HG03460 (cell line): ENCODE results near the gene BTNL3.
"Not testable (repeated sequence)": the region's sequence is repeated elsewhere in the genome, so short reads cannot be mapped to it uniquely, and the experiment has no call there.

Source experiments
- ATAC-seq: cut with Tn5 transposase; IDR thresholded peaks from one replicate; pipeline ENCODE4 v1.9.1; 2021; ENCODE audit not compliant: unreplicated experiment

Gene BTNL3, protein sequence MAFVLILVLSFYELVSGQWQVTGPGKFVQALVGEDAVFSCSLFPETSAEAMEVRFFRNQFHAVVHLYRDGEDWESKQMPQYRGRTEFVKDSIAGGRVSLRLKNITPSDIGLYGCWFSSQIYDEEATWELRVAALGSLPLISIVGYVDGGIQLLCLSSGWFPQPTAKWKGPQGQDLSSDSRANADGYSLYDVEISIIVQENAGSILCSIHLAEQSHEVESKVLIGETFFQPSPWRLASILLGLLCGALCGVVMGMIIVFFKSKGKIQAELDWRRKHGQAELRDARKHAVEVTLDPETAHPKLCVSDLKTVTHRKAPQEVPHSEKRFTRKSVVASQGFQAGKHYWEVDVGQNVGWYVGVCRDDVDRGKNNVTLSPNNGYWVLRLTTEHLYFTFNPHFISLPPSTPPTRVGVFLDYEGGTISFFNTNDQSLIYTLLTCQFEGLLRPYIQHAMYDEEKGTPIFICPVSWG

DNA sequence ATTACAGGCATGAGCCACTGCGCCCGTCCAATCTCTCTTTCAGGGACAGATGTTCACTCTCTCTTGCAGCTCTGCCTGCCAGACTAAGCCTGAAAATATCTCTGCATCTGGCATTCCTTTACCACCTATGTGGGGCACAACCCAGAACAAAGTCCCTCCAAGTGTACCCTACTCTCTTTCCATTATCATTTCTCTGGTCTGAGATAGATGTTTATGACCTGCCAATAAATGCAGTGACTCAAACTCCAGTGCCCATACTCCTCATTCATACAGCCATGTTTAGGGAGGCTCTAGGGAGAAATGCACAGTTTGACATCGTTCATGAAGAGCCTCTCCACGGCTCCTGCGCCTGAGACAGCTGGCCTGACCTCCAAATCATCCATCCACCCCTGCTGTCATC, at the start of gene BTNL3:
BTNL3 (plus strand) TSS at position 255 of the 400 bp plus-strand sequence. CDS start 183 bp downstream, outside the sequence.
- no peak for ATAC-seq

DNA sequence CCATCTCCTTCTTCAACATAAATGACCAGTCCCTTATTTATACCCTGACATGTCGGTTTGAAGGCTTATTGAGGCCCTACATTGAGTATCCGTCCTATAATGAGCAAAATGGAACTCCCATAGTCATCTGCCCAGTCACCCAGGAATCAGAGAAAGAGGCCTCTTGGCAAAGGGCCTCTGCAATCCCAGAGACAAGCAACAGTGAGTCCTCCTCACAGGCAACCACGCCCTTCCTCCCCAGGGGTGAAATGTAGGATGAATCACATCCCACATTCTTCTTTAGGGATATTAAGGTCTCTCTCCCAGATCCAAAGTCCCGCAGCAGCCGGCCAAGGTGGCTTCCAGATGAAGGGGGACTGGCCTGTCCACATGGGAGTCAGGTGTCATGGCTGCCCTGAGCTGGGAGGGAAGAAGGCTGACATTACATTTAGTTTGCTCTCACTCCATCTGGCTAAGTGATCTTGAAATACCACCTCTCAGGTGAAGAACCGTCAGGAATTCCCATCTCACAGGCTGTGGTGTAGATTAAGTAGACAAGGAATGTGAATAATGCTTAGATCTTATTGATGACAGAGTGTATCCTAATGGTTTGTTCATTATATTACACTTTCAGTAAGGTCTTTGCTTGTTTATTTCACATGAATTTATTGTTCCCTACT, 38.2 kb upstream of the BTNL3 start:
- no peak for ATAC-seq

DNA sequence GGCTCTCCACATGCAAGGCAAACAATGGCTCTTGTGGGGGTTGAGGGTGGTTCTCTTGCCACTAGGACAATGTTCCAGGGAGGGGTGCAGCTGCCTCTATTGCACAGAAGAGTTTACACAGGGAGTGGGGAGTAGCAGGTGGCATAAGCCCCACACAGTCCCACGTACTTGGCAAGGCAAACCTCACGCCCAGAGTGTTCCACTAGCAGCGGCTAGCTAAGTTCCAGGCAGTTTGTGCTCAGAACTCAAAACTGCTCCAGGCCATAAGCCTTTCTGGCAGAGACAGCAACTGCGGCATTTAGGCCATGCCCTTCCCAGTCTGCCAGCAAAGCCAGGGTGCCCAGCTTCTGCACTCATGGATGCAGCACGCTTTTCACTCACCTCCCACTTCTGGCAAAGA, 29.0 kb upstream of the BTNL3 start:
- no peak for ATAC-seq

DNA sequence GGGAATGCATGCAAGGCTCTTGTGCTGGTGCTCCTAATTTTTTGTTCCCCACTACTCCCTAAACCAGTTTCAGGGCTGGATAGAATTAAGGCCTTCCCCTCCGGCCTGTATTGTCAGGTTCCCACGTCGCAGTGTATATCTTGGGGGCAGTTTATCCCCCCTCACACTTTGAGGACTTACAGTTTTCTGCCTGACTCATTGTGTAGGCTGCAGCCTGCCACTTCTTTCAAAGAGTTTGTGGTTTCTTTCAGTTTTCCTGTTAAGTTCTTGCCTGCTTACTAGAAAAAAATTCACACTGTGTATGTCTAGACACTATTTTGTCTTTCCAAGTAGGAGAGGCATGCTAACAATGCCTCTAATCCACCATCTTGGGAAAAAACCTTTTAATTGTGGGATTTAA, 28.4 kb upstream of the BTNL3 start:
- no peak for ATAC-seq

DNA sequence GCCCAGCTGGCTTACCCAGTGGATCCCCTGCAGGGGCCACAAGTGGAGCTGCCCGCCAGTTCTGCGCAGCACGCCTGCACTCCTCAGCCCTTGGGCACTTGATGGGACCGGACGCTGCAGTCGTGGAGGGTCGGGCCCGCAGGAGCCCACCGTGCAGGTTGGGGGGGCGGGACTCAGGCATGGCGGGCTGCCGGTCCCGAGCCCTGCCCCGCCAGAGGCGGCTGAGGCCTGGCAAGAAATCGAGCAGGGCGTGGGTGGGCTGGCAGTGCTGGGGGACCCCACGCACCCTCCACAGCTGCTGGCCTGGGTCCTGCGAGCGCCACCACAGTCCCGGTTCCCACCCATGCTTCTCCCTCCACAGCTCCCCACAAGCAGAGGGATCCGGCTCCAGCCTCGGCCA, 19.2 kb upstream of the BTNL3 start:
- ATAC-seq: no peak

DNA sequence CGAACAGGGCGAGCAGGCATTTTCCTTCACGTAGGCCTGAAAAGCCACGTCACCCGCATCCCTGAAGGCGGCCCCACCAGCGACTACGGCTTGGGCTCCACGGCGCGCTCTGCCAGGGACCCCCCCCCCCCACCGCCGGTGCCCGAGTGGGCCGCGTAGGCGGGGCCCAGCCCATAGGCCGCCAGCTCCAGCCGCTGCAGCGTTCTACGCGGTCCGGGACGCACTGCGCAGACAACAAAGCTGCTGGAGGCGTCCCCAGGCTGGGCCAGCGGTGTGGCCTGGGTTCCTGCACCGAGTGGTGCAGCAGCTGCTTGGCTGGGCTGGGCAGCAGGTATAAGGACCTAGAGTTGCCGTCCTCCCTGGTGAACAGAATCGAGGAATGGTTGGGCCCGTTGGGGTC, 18.3 kb upstream of the BTNL3 start:
- no peak for ATAC-seq

DNA sequence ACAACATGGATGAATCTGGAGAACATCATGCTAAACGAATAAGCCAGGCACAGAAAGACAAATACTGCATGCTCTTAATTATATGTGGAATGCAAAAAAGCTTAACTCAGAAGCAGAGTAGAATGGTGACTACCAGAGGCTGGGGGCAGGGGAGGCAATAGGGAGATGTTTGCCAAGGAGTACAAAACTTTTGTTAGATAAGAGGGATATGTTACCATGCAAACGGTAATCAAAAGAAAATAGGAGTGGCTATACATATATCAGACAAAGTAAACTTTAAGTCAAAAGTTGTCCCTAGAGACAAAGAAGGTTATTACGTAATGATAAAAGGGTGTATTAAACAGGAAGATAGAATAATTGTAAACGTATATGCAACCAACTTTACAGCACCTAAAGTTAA, 17.8 kb upstream of the BTNL3 start:
- no peak for ATAC-seq

DNA sequence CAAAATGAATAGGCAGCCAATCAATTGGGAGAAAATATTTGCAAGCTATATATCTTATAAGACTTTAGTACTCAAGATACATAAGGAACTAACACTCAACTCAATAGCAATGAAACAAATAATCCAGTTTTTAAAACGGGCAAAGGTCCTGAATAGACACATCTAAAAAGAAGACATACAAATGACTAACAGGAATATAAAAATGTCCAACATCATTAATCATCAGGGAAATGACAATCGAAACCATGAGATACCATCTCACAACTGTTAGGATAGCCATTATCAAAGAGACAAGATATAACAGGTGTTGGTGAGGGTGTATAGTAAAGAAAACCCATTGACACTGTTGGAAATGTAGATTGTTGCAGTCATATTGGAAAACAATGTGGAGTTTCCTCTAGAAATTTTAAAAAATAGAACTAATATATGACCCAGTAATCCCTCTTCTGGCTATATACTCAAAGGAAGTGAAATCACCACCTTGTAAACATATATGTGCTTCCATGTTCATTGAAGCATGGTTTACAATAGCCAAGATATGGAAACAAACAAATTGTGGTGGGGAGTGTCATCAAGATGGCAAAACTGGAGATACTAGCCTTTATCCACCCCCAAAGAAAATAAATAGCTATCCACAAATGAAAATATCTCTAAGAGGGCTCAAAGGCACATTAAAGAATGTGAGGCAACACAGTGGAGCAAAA, 13.9 kb upstream of the BTNL3 start:
- peak; percentile 8 for ATAC-seq

DNA sequence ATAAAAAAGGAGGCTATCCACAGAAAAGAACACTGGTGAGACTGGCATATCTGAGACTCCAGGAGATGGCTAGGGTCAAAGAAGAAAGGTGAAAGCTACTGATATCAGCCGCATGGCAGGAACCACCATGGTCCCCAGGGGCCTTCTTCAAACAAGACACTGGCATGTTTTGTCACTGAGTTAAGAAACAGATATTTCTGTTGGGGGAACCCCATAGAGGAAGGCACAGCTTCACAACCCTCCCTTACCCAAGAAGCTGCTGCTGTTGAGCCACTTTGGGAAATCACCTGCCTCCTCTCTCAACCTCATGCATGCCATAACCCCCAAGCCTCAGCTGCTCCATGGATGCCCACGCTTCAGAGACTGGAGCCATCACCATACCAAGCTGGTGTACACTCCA, 13.3 kb upstream of the BTNL3 start:
- ATAC-seq: peak; percentile 93

DNA sequence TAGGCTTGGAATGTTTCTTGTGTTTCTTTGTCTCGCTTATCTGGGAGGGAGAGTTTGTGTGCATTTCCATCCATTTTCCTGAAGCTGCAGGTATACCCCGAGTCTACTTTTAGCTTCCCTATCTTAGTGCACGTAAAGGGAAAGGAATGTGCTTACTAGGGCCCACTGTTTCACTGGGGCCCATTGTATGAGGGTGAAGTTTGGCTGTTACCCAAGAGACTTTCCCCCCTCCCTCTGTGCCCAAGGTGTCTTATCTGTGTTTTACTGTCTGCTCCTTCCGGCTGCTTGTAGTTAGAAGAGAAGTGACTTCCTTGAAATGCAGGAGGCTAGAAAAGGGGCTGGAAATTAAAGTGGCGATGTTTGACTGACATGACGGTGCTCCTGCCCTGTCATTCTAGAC, 12.1 kb upstream of the BTNL3 start:
- no peak for ATAC-seq

DNA sequence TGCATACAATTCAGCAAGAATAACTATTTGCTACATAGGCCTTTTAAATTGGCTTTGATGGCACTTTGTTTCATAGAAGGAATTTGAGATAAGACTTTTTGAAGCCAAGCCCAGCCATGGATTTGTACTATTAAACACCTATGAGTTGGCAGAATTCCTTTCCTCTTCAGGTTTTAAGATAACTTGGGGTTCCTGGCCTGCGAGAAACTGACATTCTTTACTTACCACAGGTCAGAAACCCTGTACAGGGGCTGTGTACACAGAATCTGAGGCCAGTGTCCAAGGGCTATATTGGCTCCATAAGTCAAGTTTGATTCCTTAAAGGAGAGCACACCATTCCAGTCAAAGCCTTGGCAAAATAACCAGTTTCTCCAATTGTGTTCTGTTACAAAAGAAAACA, 10.8 kb upstream of the BTNL3 start:
- ATAC-seq: no peak

DNA sequence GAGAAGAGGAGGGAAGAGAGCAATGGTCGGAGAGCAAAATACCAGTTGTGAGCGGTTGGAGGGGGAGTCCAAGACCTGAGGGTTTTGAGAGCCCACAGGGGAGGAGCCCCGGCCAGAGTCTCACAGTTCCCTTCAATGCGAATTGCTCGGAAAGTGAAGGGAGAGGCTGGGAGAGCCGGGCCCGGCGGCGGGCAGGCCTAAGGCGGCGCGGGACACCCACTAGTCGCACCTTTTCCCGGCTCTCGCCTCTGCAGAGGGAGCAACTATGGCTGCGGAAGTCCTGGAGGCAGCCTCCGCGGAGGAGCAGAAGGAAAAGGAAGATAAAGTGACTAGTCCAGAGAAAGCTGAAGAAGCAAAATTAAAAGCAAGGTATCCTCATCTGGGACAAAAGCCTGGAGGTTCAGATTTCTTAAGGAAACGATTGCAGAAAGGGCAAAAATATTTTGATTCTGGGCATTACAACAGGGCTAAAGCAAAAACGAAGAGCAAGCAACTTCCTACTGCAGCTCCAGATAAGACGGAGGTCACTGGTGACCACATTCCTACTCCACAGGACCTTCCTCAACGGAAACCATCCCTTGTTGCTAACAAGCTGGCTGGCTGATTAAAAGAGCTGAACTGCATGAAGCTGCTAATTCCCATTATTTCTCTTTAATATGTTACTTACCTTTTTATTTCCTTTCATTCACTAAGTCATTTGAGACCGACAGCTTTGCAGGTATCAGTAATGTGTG, 6.5 kb upstream of the BTNL3 start:
- no peak for ATAC-seq

DNA sequence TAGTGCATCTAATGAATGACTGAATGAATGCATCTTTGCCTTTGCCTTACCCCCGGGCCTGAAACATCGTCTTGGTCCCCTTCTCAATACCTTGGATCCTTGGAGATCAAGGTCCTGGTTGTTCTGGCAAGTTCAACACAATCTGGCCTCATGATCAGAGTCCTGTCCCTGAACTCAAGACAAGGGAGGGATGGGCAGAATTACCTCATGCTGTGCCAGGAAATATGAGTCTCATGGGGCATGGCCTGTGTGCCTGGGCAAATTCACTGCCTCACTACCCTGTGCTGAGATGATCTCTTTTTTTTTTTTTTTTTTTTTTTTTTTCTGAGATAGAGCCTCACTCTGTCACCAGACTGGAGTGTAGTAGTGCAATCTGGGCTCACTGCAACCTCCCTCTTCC, 630 bp upstream of the BTNL3 start:
- no peak for ATAC-seq

DNA sequence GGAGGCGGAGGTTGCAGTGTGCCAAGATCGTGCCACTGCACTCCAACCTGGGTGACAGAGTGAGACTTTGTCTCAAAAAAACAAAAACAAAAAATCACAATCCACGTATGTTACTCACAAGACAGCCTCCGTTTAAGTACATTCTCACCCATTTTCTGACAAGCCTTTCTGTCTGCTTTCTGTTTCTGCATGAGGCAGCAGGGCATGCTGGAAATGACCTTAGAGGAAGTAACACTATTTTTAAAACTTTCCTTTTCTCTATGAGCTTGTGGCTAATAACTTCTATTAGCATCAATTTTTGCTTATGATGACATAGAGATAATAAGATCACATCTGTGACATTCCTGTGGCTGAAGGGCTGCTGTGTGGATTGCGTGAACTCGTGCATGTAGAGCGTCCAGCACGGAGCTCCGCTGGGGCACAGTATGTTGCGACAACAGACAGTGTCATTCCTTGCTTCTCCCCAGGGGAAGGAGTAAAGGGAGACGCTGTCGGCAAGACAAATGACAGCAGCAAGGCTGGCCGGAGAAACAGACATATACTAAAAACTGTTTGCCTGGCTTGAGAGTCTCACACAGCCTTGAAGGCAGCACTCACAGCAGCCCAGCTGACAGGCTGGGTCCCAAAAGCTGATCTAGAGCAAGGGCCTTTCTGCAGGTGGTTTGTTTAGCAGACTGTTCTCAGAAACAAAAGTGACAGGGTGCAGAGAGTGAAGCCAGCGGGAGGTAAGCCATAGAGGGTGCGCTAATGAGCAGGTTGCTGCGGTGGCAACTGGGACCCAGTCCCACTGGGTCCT, 1.6 kb downstream of the BTNL3 start:
- no peak for ATAC-seq

DNA sequence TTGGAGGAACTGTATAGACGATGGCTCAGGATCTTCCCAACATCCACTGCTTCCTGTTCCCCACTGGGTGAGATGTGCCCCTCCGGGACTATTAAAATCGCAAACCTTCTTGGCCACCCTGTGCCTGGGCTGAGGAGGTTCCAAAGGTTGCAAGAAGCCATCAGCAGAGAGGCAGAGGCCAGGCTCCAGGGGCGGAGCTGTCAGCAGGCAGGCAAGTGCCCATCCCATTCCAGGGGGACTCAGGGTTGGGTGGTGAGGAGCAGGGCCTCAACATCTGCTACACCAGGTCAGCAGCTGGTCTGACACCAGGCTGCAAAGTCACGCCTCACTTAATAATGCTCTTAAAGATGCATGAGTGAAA, 2.2 kb downstream of the BTNL3 start:
- ATAC-seq: no peak

DNA sequence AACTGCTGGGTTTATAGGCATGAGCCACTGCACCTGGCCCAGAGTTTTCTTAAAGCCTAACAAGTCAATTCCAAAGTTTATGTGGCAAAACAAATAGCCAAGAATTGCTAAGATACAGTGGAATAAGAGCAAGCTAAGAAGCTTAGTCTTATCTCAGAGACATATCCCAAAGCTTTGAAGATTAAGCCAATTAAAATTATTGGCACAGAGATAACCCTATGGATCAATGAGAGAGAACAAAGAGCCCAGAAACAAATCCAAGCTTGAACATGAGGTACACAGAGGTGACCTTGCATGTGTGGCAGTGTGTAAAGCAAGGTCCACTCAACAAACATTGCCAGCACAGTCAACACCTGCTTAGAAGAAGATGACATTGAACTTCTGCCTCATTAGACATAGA, 13.3 kb downstream of the BTNL3 start:
- no peak for ATAC-seq

DNA sequence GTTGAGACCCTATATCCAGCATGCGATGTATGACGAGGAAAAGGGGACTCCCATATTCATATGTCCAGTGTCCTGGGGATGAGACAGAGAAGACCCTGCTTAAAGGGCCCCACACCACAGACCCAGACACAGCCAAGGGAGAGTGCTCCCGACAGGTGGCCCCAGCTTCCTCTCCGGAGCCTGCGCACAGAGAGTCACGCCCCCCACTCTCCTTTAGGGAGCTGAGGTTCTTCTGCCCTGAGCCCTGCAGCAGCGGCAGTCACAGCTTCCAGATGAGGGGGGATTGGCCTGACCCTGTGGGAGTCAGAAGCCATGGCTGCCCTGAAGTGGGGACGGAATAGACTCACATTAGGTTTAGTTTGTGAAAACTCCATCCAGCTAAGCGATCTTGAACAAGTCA, 17.1 kb downstream of the BTNL3 start:
- ATAC-seq: no peak

DNA sequence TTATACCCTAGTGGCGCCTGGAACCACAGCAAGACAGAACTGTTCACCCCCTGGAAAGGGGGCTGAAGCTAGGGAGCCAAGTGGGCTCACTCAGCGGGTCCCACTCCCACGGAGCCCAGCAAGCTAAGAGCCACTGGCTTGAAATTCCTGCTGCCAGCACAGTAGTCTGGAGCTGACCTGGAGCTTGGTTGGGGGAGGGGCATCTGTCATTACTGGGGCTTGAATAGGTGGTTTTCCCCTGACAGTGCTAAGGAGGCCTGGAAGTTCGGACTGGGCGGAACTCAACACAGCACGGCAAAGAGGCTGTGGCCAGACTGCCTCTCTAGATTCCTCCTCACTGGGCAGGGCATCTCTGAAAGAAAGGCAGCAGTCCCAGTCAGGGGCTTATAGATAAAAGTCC, 19.5 kb downstream of the BTNL3 start:
- ATAC-seq: no peak

DNA sequence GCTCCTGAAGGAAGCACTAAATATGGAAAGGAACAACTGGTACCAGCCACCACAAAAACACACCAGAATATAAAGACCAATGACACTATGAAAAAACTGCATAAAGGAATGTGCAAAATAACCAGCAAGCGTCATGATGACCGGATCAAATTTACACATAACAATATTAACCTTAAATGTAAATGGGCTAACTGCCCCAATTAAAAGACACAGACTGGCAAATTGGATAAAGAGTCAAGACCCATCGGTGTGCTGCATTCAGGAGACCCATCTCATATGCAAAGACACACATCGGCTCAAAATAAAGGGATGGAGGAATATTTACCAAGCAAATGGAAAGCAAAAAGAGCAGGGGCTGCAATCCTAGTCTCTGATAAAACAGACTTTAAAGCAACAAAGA, 21.4 kb downstream of the BTNL3 start:
- not testable (repeated sequence) for ATAC-seq

DNA sequence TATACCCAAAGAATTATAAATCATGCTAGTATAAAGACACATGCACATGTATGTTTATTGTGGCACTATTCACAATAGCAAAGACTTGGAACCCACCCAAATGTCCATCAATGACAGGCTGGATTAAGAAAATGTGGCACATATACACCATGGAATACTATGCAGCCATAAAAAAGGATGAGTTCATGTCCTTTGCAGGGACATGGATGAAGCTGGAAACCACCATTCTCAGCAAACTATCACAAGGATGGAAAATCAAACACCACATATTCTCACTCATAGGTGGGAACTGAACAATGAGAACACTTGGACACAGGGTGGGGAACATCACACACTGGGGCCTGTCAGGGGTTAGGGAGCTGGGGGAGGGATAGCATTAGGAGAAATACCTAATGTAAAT, 26.0 kb downstream of the BTNL3 start:
- not testable (repeated sequence) for ATAC-seq

DNA sequence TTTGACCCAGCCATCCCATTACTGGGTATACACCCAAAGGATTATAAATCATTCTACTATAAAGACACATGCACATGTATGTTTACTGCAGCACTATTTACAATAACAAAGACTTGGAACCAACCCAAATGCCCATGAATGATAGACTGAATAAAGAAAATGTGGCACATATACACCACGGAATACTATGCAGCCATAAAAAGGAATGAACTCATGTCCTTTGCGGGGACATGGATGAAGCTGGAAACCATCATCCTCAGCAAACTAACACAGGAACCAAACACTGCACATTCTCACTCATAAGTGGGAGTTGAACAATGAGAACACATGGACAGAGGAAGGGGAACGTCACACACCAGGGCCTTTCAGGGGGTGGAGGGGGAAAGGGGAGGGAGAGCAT, 28.8 kb downstream of the BTNL3 start:
- ATAC-seq: not testable (repeated sequence)
